Thoracic aorta endothelial cell (primary cell): ENCODE measurements around the gene TNFAIP8L2. TPM values are rescaled to one million over a fixed set of nuclear protein-coding genes. Genes with fewer than 3 reads are reported as not detected.

Source experiments
- total RNA-seq: library from RNA; depleted of rRNA; stranded (reverse); fragments of >200 nt; gene quantifications from 2 replicates; pipeline ENCODE4 v1.2.3, GENCODE V29; 2012

The TNFAIP8L2 gene
- not detected in 2 replicates for total RNA-seq

DNA sequence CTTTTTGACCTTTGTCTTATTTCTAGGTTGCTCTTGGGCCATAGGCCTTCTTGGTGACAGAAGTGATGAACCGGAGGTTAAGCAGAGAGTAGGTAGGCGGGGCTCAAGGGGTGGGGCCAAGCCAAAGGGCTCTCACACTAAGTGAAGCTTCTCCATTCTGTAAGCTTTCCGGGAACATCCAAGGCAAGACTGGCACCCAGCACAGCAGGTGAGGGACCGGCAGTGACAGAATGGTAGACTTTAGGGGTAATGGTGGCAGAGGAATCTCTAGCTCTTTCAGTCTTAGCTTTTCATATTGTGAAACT, at the start of gene TNFAIP8L2:
TNFAIP8L2 (plus strand) TSS at position 135 of the 305 bp plus-strand sequence. CDS start 2,049 bp downstream, outside the sequence.

GRCh38 chr1:151146412-151147131, 9.9 kb upstream of the TNFAIP8L2 start, which contains the start of gene SEMA6C:
SEMA6C (minus strand) TSS chr1:151146631; CDS start chr1:151142621, 4,010 bp downstream.

GRCh38 chr1:151165738-151166504, 9.5 kb downstream of the TNFAIP8L2 start, which contains the start of the genes LYSMD1 and SCNM1:
LYSMD1 (minus strand) TSS chr1:151165902; CDS start chr1:151165258, 644 bp downstream.
SCNM1 (plus strand) TSS chr1:151166144; CDS start chr1:151166153, 9 bp downstream.

DNA sequence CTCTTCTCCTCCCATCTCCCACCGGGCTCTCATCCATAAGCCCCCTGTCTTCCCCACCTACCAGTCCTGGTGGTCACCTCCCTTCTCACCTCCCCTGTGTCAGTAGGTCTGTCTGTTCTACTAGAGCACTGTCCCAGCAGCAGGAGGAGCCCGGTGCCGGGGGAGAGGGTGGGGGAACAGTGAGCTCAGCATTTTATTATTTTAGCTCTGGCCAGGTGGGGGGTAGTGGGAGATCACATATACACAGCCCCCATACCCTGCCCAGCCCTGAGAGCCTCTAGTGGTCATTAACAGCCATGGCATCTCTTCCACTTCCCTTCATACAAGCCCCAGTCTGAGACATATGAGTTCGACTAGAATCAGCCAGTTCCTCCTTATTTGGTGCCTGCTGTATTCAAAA, 19.4 kb downstream of the TNFAIP8L2 start, which contains the start of gene TMOD4:
TMOD4 (minus strand) TSS at position 119 of the 400 bp plus-strand sequence. CDS start 1,106 bp downstream, outside the sequence.

GRCh38 chr1:151189637-151190445, 33.4 kb downstream of the TNFAIP8L2 start, which contains the start of gene VPS72:
VPS72 (minus strand) TSS chr1:151190197; CDS start chr1:151190121, 76 bp downstream.

DNA sequence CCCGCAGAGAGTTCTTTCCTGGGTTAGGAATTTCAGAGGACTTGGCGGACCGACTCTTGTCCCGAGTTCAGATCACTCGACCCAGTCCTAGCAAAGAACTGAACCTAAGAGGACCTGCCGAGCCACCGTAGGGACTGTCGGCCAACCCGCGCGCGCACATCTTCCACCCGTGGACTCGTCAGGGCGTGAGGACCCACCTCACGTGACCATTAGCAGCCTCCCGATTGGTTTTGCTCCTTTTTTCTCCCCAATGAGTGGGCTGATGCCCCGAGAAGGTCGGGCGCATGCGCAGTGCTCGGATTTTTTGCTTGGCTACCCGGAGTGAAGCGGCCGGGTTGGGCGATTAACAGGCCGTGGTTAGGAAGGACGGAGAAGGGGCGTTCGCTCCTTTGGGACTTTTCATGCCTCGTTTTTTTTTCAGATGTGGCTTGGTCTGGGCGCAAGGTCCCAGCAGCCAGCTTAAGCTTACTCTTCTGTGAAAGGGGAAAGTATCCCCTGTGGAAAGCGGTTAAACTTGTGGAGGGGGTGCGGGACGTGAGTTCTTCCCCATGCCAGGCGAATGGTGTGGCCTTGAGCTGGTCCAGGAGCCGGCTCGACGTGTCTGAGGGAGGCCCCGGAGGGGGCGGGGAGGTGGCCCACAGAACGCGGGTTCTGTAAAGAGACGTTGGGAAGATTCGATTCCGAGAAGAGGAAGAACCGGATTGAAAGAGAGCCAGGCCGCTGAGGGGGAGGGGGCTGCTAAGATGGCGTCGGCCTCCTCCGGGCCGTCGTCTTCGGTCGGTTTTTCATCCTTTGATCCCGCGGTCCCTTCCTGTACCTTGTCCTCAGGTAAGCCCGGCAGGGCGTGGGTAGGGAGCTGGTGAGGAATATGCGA, 42.0 kb downstream of the TNFAIP8L2 start, which contains the start of gene PIP5K1A:
PIP5K1A (plus strand) TSS at position 299 of the 874 bp plus-strand sequence; CDS start at position 744, 445 bp downstream.

Other genes starting within 250 kb of the TNFAIP8L2 start
- 36.7 and 39.6 TPM in 2 replicates for gene SETDB1, start 230.3 kb upstream of the TNFAIP8L2 start, total RNA-seq
- 91.1 and 125 TPM in 2 replicates for gene CERS2, start 181.8 kb upstream of the TNFAIP8L2 start, total RNA-seq
- gene ANXA9, start 174.4 kb upstream of the TNFAIP8L2 start, total RNA-seq: not detected in 2 replicates
- gene MINDY1, start 149.7 kb upstream of the TNFAIP8L2 start, total RNA-seq: 8.8 and 13.3 TPM in 2 replicates
- gene PRUNE1, start 148.2 kb upstream of the TNFAIP8L2 start, total RNA-seq: 8.0 and 8.7 TPM in 2 replicates
- gene BNIPL, start 120.1 kb upstream of the TNFAIP8L2 start, total RNA-seq: 0.13 and 0.36 TPM in 2 replicates
- gene C1orf56, start 108.9 kb upstream of the TNFAIP8L2 start, total RNA-seq: 1.7 and 2.9 TPM in 2 replicates
- gene CDC42SE1, start 97.0 kb upstream of the TNFAIP8L2 start, total RNA-seq: 78.6 and 80.0 TPM in 2 replicates
- gene MLLT11, start 96.3 kb upstream of the TNFAIP8L2 start, total RNA-seq: 7.5 and 11.7 TPM in 2 replicates
- gene GABPB2, start 85.9 kb upstream of the TNFAIP8L2 start, total RNA-seq: 7.0 and 7.5 TPM in 2 replicates
- gene SEMA6C, start 10.0 kb upstream of the TNFAIP8L2 start, total RNA-seq: 15.5 and 16.6 TPM in 2 replicates
- 4.8 and 5.3 TPM in 2 replicates for gene LYSMD1, start 9.3 kb downstream of the TNFAIP8L2 start, total RNA-seq
- gene SCNM1, start 9.5 kb downstream of the TNFAIP8L2 start, total RNA-seq: 27.0 and 29.0 TPM in 2 replicates
- 0.53 TPM in 1 of 2 replicates, not detected in the other for gene TMOD4, start 19.3 kb downstream of the TNFAIP8L2 start, total RNA-seq
- gene VPS72, start 33.5 kb downstream of the TNFAIP8L2 start, total RNA-seq: 40.4 and 46.2 TPM in 2 replicates
- 75.6 and 77.0 TPM in 2 replicates for gene PIP5K1A, start 41.9 kb downstream of the TNFAIP8L2 start, total RNA-seq
- 122 and 124 TPM in 2 replicates for gene PSMD4, start 98.1 kb downstream of the TNFAIP8L2 start, total RNA-seq
- gene ZNF687, start 125.7 kb downstream of the TNFAIP8L2 start, total RNA-seq: 9.8 and 11.3 TPM in 2 replicates
- gene PI4KB, start 170.8 kb downstream of the TNFAIP8L2 start, total RNA-seq: 42.9 and 43.9 TPM in 2 replicates
- 51.7 and 62.8 TPM in 2 replicates for gene RFX5, start 190.6 kb downstream of the TNFAIP8L2 start, total RNA-seq
- gene SELENBP1, start 216.1 kb downstream of the TNFAIP8L2 start, total RNA-seq: 11.3 and 12.1 TPM in 2 replicates
- 355 and 391 TPM in 2 replicates for gene PSMB4, start 242.9 kb downstream of the TNFAIP8L2 start, total RNA-seq